HuH-7 (cell line): Measurements from ENCODE around the gene MRNIP.

Experiments used
- DNase-seq: peaks from one replicate; pipeline ENCODE4 v3.0.0; 2011; ENCODE audit warnings: low spot score

Gene MRNIP

DNA sequence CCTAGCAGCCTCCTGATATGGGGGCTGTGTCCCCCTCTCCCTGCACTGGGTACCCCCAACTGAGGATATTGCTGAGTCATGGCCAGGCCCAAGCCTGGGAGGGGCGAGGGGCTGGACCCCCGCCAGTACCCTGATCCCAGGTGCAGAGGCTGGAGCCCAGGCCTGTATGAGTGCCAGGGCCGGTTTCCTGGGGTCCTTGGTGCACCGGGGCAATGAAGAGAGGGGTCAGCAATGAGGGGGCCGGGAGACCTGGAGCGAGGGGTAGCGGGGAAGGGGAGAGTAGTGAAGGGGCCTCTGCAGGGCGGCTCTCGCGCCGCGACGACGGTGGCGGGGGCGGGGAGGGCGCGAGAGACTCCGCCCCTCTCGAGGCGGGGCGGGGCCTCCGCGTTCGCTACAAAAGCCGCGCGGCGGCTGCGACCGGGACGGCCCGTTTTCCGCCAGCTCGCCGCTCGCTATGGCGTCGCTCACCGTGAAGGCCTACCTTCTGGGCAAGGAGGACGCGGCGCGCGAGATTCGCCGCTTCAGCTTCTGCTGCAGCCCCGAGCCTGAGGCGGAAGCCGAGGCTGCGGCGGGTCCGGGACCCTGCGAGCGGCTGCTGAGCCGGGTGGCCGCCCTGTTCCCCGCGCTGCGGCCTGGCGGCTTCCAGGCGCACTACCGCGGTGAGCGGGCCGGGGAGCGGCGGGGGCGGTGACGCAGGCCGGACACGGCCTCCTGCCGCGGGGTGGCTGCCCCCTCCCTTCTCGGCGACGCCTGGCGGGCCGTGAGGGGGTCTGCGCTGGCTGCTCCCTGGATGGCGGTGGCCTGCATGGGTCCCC, 37.9 kb downstream of the MRNIP start, which contains the start of gene SQSTM1:
SQSTM1 (plus strand) TSS at position 423 of the 815 bp plus-strand sequence; CDS start at position 455, 32 bp downstream.
- DNase-seq = peak; percentile 84

DNA sequence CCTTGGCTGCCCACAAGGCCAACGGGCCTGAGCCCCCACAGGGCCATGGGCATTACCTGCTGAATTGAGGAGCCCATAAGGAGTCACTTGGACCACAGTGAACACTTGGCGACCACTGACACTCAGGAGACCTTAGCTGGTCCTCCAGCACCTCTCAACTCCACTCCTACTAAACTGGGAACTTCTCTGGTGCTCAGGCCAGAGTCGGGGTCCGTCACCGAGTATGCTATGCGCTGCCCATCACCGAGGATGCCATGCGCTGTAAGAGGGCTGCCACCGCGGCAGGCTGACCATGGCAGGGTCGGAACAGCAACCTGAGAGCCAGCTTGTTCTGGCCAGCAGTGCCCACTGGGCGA, 38.5 kb downstream of the MRNIP start:
- no peak for DNase-seq

GRCh38 chr5:179819296-179820126, 39.1 kb downstream of the MRNIP start:
- DNase-seq = peak; percentile 80

GRCh38 chr5:179818746-179819295, 39.8 kb downstream of the MRNIP start:
- peak; percentile 97 for DNase-seq

GRCh38 chr5:179817890-179818745, 40.5 kb downstream of the MRNIP start:
- no peak for DNase-seq

GRCh38 chr5:179817470-179817840, 41.2 kb downstream of the MRNIP start:
- DNase-seq = no peak

GRCh38 chr5:179816796-179817469, 41.7 kb downstream of the MRNIP start:
- no peak for DNase-seq

DNA sequence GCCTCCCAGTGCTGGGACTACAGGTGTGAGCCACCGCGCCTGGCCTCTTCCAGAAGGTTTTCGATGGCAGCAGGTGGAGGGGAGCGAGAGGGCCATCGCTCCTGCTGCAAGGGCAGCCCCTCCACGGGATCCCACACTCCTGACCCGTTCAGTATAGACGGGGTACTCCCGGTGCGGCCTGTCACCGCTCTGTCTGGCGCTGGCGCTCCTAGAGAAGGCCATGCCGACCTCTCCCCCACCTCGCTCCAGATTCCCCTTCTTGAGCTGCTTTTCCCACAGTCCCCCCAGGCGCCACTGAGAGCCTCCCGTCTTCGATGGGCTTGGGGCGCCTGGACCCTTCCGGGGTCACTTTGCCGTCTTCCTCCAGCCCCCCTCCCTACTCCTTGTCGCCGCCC, 42.2 kb downstream of the MRNIP start:
- no peak for DNase-seq

DNA sequence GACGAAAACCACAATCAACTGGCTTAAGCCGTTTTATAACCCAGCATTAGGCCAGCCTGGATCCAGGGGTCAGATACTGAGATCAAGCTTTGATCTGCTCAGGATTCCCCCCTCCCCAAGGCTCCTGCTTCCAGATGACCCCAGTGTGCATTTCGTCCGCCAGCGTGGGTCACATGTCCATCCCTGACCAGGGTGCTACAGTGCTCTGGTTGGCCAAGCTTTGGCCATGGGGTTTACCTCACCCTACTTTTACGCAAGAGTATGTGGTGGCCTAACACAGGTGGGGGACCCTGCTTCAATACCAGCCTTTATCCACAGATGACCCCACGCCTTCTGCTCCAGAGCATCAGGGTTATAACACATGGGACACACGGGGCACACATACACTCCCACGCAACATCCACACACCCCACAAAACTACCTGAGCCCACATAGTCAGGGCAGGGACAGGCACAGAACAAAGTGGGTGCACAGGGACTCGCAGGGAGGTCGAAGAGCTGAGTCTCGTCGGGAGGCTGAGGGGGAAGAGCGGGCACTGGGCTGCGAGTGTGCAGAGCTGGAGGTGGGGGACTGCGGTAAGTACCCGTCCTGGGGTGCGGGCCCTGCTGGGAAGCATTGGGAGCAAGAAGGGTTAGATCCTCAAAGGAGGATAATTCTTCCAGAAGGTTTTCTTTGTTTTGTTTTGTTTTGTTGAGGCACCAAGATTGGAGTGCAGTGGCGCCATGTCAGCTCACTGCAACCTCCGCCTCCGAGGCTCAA, 42.9 kb downstream of the MRNIP start:
- no peak for DNase-seq

DNA sequence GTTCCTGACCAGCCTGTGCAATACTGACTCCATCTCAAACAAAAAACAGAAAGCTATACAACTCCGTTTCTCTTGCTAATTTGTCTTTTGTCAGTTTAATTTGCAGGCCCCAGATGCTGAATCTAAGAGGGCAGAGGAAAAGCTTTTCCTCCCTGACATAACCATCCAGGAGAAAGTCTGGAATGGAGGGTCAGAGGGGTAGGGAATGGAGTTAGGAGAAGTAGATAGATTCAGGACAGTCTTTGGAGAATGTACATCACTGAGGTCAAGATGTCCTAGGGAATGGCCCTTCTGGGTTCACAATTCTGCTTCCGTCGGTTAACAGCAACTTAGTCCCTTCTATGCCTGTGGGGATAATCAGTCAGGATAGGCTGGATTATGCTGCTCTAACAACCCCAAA, 44.5 kb downstream of the MRNIP start:
- DNase-seq = no peak

- no peak for DNase-seq
Observed at GRCh38 chr5:179812997-179813607, 45.5 kb downstream of the MRNIP start.

DNA sequence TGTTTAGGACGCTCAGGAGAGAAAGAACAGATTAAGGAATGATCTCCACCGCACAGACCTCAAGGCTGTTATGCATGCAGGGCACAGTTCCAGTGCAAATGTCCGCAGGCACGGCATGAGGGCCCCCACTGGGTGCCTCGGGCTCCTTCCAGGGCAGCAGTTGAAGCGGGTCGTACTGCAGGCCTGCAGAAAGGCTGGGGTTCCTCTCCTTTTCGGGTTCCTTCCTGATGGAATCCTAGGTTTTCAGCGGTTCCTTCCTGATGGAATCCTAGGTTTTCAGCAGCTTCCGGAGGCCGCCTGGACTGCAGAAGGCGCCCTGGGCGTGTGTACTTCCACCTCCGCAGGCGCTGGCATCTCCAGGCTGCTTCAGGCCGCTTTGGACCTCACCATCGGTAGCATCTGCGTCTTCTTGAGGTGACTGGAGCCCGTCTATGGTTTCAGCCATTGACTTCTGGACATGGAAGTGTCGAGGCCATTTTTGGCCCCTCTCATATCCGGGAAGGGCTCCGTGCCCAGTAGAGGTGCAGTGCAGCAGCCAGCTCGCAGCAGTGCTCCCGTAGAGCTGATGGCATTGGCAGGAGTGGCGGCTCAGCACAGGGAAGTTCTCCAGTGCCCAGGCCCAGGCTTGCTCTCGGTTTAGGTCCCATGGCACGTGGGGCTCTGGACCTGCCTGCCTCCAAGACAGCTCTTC, 46.3 kb downstream of the MRNIP start:
- DNase-seq = no peak

DNA sequence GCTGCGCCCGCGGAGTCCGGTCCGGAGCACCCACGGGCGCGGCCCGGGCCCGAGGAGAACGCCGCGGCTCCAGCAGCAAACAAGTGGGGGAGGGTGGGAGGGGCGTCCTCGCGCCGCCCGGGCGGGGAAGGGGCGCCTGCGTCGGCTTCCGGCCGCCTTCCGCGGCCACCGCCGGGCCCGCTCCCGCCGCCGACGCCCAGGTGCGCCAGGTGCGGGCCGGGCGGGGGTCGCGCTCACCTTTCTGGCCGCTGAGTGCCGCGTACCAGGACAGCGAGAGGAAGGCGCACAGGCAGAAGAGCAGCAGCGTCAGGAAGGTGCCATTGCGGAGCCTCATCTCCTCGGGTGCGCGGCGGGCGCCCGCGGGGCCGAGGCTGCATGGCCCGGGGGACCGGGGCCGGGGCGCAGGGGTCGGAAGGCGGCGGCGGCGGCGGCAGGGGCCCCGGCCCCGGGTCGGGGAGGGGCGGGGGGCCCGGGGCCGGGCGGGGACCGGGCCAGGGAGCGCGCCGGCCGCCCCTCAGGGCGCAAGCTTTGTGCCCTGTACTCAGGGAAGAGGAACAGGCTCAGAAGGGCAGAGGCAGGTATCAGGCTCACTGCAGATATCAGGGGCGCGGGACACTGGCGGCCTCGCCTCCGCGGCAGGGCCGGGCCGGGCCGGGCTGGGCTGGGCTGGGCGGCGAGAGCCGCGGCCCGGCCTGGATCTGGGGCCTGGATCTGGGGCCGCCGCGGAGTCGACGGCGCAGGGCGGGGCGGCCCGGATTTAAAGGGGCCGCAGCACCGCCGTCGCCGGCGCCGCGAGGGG, 52.2 kb downstream of the MRNIP start, which contains the start of gene MGAT4B:
MGAT4B (minus strand) TSS at position 617 of the 799 bp plus-strand sequence; CDS start at position 334, 283 bp downstream.
- DNase-seq = peak; percentile 85

DNA sequence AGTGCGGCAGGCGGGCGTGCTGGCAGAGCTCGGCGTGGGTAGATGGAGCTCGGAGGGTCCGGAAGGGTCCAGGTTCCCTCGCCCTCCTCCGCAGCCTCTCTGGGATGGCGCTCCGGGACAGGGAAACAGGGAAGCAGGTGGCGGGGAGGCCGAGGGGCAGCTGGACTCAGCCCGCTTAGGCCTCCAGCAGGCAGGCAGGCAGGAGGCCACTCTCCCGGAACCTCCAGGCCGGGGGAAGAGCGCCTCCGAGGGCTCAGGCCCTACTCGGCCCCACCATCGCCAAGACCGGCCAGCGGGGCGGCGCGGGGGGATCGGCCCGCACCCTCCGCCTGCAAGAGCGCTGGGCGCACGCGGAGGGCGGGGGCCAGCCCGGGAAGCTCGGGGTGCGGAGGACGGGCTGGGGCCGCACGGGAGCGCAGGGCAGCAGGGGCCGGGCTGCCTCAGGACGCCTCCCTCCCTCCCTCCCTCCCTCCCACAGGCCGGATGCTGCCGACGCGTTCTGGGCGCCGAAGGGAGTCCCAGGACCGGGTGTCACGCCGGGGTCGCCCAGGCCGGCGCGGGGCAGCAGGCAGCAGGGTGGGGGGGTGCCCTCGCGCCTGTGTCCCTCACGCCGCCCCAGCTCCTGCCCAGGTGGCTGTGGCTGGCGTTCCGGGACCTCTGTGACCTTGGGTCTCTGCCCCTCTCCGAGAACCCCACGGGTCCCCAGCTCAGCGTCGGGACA, 52.9 kb downstream of the MRNIP start:
- no peak for DNase-seq

DNA sequence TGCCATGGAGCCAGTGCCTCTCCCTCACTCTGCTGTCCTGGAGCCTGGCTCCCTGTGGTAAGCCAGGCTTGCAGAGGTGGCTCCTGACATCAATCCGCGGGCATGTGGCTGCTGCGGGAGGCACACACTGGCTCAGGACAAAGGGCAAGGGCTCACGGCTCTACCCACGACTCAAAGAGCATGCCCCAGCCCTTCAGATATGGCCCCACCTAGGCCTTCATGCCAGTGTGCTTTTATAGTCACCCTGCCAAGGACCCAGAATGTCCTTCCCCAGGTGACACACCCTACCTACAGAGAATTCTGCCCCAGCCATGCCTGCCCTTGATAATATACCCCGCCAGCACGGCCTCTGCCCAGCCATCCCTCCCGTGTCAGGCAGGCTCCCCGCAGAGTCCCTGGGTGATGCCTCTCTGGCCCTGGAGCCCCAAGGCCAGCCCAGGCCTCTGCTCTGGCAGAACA, 53.5 kb downstream of the MRNIP start:
- no peak for DNase-seq

DNA sequence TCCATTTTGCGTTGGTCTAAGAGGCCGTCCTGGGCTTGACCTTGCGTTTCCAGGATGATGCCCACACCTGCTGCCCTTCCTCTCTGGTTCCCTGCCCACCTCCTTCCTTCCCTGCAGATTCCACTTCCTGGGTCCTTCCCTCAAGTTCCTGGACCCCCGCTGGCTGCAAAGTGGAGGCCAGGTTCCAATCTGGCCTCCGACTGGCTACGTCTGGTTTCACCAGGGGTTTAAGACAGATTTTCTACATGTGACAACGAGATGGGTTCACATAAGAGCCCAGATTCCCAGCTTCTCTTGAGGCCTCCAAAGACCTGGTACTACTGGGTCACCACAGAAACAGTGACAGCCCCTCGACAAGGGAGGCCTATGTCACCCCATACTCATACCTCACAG, 54.1 kb downstream of the MRNIP start:
- DNase-seq = no peak

GRCh38 chr5:179803651-179804554, 54.7 kb downstream of the MRNIP start:
- no peak for DNase-seq
